AG20443 (cell line): ENCODE measurements around the gene ADAMTS17.

Source experiments
- DNase-seq: peaks from one replicate; pipeline ENCODE4 v3.0.0; 2012; ENCODE audit warnings: low spot score, mixed read lengths

The ADAMTS17 gene

DNA sequence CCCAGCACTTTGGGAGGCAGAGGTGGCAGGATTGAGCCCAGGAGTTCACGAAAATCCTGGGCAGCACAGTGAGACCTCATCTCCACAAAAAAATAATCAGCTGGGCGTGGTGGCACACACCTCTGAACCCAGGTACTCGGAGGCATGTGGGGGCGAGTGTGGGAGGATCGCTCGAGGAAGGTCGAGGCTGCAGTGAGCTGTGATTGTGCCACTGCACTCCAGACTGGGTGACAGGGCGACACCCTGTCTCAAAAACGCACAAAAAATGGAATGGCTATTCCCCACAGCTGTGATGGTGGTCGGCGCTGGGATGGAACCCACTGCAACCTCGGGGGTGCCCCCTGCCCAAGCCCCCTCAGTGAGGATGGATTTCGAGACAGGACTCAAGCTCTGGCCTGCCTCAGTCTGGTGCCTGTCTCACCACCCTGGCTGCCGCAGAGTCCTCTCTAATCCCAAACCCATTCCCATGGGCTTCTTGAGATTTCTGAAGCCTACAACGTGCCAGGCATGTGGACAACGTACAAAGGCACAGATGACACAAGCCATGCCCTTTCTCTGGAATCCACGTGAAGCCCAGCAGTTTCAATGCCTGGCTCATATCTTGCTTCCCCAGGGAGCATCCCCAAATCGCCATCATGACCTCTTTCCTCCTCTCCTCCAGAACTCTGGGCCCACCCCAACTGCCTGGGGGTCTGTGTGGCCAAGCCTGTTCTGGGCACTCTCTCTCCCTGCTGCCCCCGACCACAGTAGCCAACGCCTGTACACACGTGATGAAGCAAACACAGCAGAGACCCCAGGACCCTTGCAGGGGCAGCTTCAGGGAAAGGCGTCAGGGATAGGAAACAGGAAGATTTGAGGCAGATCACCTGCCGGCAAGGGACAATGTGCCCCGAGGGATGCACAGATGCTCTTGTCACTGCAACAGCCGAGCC lies 32.4 kb downstream of the ADAMTS17 start:
- no peak for DNase-seq

- no peak for DNase-seq
Measured at GRCh38 chr15:100308608-100309007, 33.2 kb downstream of the ADAMTS17 start.

- no peak for DNase-seq
Measured at GRCh38 chr15:100308213-100308600, 33.6 kb downstream of the ADAMTS17 start.

DNA sequence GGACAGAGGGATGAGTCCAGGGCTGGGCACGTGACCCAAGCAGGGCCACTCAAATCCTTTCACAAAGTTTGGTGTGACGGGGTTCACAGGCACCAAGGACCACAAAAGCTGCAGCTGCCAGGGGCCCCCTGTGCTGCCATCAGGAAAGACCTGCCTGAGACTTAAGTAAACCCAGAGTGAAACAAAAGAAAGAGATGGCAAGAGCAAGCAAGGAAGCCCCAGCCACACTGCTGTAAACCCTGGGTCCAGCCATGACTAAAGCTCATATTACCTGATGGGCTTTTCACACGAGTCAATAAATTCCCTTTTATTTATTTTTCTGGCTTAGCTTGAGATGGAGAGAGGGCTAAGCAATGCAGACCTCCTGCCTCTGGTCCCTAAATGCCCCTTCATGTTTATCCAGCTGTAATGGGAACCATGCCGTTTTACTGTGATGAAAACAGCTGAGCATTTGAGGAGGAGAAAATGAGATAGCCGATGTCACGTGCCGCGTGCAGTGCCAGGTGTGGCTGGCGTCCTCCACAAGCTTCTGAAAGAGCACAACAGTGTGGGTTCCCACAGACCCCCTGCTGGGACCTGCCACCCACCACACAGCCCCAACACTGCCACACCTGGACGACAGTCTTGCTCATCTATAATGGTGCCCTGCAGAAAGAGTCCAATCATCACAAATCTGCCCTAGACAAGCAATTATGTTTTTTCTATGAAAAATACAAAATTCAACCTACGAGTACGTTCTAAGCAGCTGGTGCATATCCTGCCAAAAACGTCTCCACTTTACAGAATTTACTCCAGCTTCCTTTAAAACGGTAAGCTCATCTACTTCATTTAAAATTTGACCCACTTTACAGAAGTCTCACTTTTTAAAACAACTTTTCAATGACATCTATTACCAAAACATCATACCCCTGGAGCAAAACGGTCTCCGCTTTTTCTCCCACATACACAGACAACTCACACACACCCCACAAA lies 34.2 kb downstream of the ADAMTS17 start:
- DNase-seq: no peak

- DNase-seq: no peak
Measured at GRCh38 chr15:100306098-100306497, 35.7 kb downstream of the ADAMTS17 start.

GRCh38 chr15:100301910-100302431 lies 39.8 kb downstream of the ADAMTS17 start:
- no peak for DNase-seq

- DNase-seq: no peak
Measured at GRCh38 chr15:100298257-100298656, 43.5 kb downstream of the ADAMTS17 start.

GRCh38 chr15:100297812-100298211 lies 44.0 kb downstream of the ADAMTS17 start:
- DNase-seq: no peak

DNA sequence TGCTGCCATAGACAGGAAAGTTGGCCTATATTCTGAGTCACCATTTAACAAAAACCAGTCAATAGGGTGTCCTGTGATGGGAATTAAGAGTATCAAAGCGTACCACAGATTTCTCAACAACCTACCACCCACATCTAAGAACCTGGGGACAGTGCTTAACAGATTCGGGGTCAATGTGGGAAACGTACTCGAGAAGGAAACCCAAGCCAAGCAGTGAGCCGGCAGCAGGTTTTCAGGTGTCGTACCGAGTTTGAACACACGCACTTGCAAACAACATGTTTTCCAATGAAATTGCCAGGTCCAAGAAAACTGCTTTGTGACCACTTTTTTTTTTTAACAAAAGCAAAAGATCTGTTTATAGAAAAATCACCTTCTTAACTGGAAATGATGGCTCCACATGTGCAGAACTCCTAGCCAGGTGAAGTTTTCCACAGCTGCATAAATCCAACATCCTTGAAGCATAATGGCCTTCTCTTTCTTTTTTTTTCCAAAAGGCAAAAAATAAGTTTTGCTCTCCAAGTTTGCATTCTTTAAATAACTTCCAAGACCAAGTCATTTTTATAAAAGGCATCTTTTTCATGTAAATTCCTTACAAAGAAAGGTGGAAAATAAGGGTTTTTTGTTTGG lies 45.7 kb downstream of the ADAMTS17 start:
- peak; percentile 2 for DNase-seq

- DNase-seq: peak; percentile 3
Measured at GRCh38 chr15:100292010-100292409, 49.8 kb downstream of the ADAMTS17 start.

DNA sequence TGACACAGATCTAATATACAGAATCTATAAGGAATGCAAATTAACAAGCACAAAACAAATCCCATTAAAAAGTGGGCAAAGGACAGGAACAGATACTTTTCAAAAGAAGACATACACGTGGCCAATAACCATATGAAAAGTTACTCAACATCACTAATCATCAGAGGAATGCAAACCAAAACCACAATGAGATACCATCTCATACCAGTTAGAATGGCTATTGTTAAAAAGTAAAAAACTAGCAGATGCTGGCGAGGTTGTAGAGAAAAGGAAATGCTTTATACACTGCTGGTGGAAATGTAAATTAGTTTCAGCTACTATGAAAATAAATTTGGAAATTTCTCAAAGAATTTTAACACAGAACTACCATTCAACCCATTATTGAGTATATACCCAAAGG lies 50.7 kb downstream of the ADAMTS17 start:
- no peak for DNase-seq

GRCh38 chr15:100285641-100286295 lies 56.0 kb downstream of the ADAMTS17 start:
- DNase-seq: no peak

DNA sequence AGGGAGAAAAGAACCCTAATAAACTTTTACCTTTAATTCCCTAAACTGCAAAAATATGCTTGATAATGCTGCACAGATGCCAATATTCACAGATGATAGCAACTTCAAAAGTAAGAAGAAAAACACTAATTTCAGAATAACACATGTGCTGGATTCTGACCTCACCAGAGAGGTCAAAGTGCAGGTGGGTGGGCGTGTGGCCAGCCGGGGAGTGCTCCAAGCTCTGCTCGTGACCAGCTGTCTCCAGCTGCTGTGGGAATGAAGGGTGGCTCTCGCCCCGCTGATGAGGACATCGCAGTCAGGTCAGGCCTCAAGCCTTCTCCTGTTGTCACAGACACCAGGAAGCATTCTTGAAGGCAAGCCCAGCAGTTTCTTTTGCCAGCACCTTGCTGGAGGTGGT lies 57.1 kb downstream of the ADAMTS17 start:
- peak; percentile 2 for DNase-seq

GRCh38 chr15:100284191-100284590 lies 57.6 kb downstream of the ADAMTS17 start:
- peak; percentile 2 for DNase-seq

GRCh38 chr15:100281096-100281917 lies 60.5 kb downstream of the ADAMTS17 start:
- DNase-seq: peak; percentile 4

DNA sequence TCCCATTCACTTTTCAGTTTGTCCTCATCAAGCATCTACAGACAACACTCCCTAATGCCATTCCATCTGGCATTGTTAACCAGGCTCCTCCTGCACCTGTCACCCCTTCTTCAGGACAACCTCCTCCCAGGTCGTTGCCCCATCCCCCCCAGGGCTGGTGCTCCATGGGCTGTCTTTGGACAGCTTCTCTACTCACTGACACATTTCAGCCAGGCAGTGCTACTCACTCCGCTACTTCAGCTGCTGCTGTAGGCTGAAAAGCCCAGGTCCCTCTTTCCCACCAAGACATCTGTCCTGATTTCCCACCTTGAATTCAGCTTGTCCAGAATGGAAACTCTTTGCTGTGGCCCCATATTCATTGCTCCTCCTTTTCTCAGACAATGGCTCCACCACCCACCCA lies 61.9 kb downstream of the ADAMTS17 start:
- peak; percentile 3 for DNase-seq

- peak; percentile 5 for DNase-seq
Measured at GRCh38 chr15:100279446-100279845, 62.3 kb downstream of the ADAMTS17 start.

GRCh38 chr15:100278596-100279380 lies 63.0 kb downstream of the ADAMTS17 start:
- peak; percentile 3 for DNase-seq

DNA sequence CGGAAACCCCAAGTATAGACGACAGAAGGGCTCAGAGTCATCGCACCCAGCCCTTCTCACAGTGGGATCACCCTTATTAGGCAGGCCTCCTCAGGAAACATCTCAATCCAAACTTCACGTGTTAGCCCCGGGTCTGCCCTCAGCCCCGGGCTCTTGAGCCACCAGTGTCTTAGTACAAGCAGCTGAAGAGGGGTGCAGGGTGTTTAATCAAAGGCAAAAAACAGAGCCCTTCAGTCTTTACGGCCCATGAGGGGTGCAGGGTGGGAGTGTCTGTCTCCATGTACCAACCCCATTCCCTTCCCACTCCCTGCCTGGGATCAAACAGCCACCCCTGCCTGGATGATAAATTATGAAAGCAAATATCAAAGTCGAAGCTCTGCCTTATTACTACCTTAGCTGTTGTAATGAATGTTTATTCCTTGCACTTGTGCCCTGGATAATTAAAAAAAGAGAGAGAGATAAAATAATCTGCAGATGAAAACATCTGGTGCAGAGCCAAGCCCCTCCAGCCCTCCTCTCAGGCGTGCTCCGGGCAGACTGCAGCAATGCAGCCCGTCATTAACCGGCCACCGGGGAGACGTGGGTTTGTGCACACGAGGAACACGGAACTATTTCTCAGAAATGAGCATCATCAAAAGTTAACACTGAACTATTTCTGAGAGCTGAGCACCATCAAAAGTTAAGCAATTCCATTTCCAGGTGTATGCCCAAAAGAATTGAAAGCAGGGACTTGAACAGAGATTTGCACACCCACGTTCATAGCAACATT lies 64.5 kb downstream of the ADAMTS17 start:
- peak; percentile 8 for DNase-seq
